ENCODE data around the gene RASSF3.
"Not testable (repeated sequence)": the region's sequence is repeated elsewhere in the genome, so short reads cannot be mapped to it uniquely, and the experiment has no call there.

RASSF3 gene

GRCh38 chr12:64598831-64599230 is 11.5 kb upstream of the RASSF3 start:
- no peak overlapping the region for H3K4me3 ChIP-seq (ENCODE audit: low read length)
- no peak overlapping the region for H3K27ac ChIP-seq (ENCODE audit: low read depth, low read length)

GRCh38 chr12:64600164-64600561 is 10.1 kb upstream of the RASSF3 start:
- no peaks in the 10 kb centered on the region for H3K36me3 ChIP-seq (ENCODE audit: insufficient read depth, low read length)
- H3K27ac ChIP-seq (ENCODE audit: low read depth, low read length): no peak overlapping the region
- no peak overlapping the region for H3K4me3 ChIP-seq (ENCODE audit: low read length)
- H3K9ac ChIP-seq (ENCODE audit: low read depth, low read length): no peak overlapping the region
- 100% methylated on average over 2 of the region's 2 CpGs for WGBS
- H3K27me3 ChIP-seq (ENCODE audit: insufficient read depth, low read length): no peaks in the 10 kb centered on the region; the same call in 1 of the 2 replicates
- H3K9me3 ChIP-seq (ENCODE audit: insufficient read depth, low read depth, low read length): no peaks in the 10 kb centered on the region
- peaks cover 5% of the 10 kb centered on the region; the same call in 1 of the 2 replicates for H3K4me1 ChIP-seq (ENCODE audit: insufficient read depth, low read length)

More at GRCh38 chr12:64598831-64599230, 11.5 kb upstream of the RASSF3 start:
- Histone ChIP-seq H3K4me1 (ENCODE audit: insufficient read depth, low read length) (peaks cover 5% of the 10 kb centered on the region; the same call in 1 of the 2 replicates), H3K9me3 (ENCODE audit: insufficient read depth, low read depth, low read length) (no peaks in the 10 kb centered on the region), H3K9ac (ENCODE audit: low read depth, low read length) (no peak overlapping the region), H3K36me3 (ENCODE audit: insufficient read depth, low read length) (no peaks in the 10 kb centered on the region), H3K27me3 (ENCODE audit: insufficient read depth, low read length) (no peaks in the 10 kb centered on the region; the same call in 1 of the 2 replicates)
- 79% methylated on average over 4 of the region's 4 CpGs for WGBS

GRCh38 chr12:64603183-64603841 is 7.0 kb upstream of the RASSF3 start:
- Histone ChIP-seq H3K27ac (ENCODE audit: low read depth, low read length) (no peak overlapping the region), H3K36me3 (ENCODE audit: insufficient read depth, low read length) (no peaks in the 10 kb centered on the region)

GRCh38 chr12:64608901-64609535 is 1.3 kb upstream of the RASSF3 start:
- peak overlapping the region; percentile 53 for H3K9ac ChIP-seq (ENCODE audit: low read depth, low read length)
- peak overlapping the region; percentile 90 for H3K4me3 ChIP-seq (ENCODE audit: low read length)
- H3K4me1 ChIP-seq (ENCODE audit: insufficient read depth, low read length): peaks cover 10% of the 10 kb centered on the region; the same call in 1 of the 2 replicates
- H3K27me3 ChIP-seq (ENCODE audit: insufficient read depth, low read length): no peaks in the 10 kb centered on the region
- peak overlapping the region; percentile 98; the same call in 1 of the 2 replicates for H3K27ac ChIP-seq (ENCODE audit: low read depth, low read length)
- H3K36me3 ChIP-seq (ENCODE audit: insufficient read depth, low read length): no peaks in the 10 kb centered on the region
- 4% methylated on average over 15 of the region's 16 CpGs for WGBS
- H3K9me3 ChIP-seq (ENCODE audit: insufficient read depth, low read depth, low read length): no peaks in the 10 kb centered on the region

More at GRCh38 chr12:64603183-64603841, 7.0 kb upstream of the RASSF3 start:
- Histone ChIP-seq H3K27me3 (ENCODE audit: insufficient read depth, low read length) (no peaks in the 10 kb centered on the region; the same call in 1 of the 2 replicates), H3K9ac (ENCODE audit: low read depth, low read length) (no peak overlapping the region), H3K9me3 (ENCODE audit: insufficient read depth, low read depth, low read length) (no peaks in the 10 kb centered on the region), H3K4me3 (ENCODE audit: low read length) (no peak overlapping the region), H3K4me1 (ENCODE audit: insufficient read depth, low read length) (no peaks in the 10 kb centered on the region)
- WGBS: 95% methylated on average over 4 of the region's 4 CpGs

GRCh38 chr12:64609536-64610078 is 688 bp upstream of the RASSF3 start:
- Histone ChIP-seq H3K4me3 (ENCODE audit: low read length) (peak overlapping the region; percentile 90), H3K9me3 (ENCODE audit: insufficient read depth, low read depth, low read length) (no peaks in the 10 kb centered on the region), H3K27ac (ENCODE audit: low read depth, low read length) (peak overlapping the region; percentile 98), H3K4me1 (ENCODE audit: insufficient read depth, low read length) (peaks cover 10% of the 10 kb centered on the region; the same call in 1 of the 2 replicates), H3K36me3 (ENCODE audit: insufficient read depth, low read length) (no peaks in the 10 kb centered on the region), H3K27me3 (ENCODE audit: insufficient read depth, low read length) (no peaks in the 10 kb centered on the region), H3K9ac (ENCODE audit: low read depth, low read length) (peak overlapping the region; percentile 53)
- WGBS: 0% methylated on average over 13 of the region's 15 CpGs

- Histone ChIP-seq H3K4me3 (ENCODE audit: low read length) (peak overlapping the region; percentile 90), H3K36me3 (ENCODE audit: insufficient read depth, low read length) (0 out of 2 replicates have a peak, but pooled peaks cover 3% of the 10 kb centered on the region), H3K4me1 (ENCODE audit: insufficient read depth, low read length) (peaks cover 10% of the 10 kb centered on the region; the same call in 1 of the 2 replicates), H3K27ac (ENCODE audit: low read depth, low read length) (peak overlapping the region; percentile 98), H3K9me3 (ENCODE audit: insufficient read depth, low read depth, low read length) (no peaks in the 10 kb centered on the region), H3K27me3 (ENCODE audit: insufficient read depth, low read length) (no peaks in the 10 kb centered on the region), H3K9ac (ENCODE audit: low read depth, low read length) (peak overlapping the region; percentile 74)
- WGBS: under 1% methylated on average over 60 of the region's 60 CpGs
These were observed 505 bp downstream of the RASSF3 start for GRCh38 chr12:64610660-64611340.

- Histone ChIP-seq H3K9me3 (ENCODE audit: insufficient read depth, low read depth, low read length) (no peaks in the 10 kb centered on the region), H3K27me3 (ENCODE audit: insufficient read depth, low read length) (no peaks in the 10 kb centered on the region), H3K4me3 (ENCODE audit: low read length) (peak overlapping the region; percentile 90), H3K27ac (ENCODE audit: low read depth, low read length) (peak overlapping the region; percentile 98; the same call in 1 of the 2 replicates), H3K9ac (ENCODE audit: low read depth, low read length) (peak overlapping the region; percentile 74), H3K4me1 (ENCODE audit: insufficient read depth, low read length) (peaks cover 14% of the 10 kb centered on the region), H3K36me3 (ENCODE audit: insufficient read depth, low read length) (0 out of 2 replicates have a peak, but pooled peaks cover 3% of the 10 kb centered on the region)
- 4% methylated on average over 30 of the region's 31 CpGs for WGBS
These were observed 1.3 kb downstream of the RASSF3 start for GRCh38 chr12:64611341-64612284.

- H3K27ac ChIP-seq (ENCODE audit: low read depth, low read length): no peak overlapping the region
- no peak overlapping the region for H3K9ac ChIP-seq (ENCODE audit: low read depth, low read length)
- H3K9me3 ChIP-seq (ENCODE audit: insufficient read depth, low read depth, low read length): no peaks in the 10 kb centered on the region
- whole genome bisulfite sequencing: 97% methylated on average over 3 of the region's 4 CpGs
- H3K27me3 ChIP-seq (ENCODE audit: insufficient read depth, low read length): no peaks in the 10 kb centered on the region
- H3K4me1 ChIP-seq (ENCODE audit: insufficient read depth, low read length): peaks cover 14% of the 10 kb centered on the region
- H3K4me3 ChIP-seq (ENCODE audit: low read length): no peak overlapping the region
- H3K36me3 ChIP-seq (ENCODE audit: insufficient read depth, low read length): 0 out of 2 replicates have a peak, but pooled peaks cover 3% of the 10 kb centered on the region
These were observed 2.5 kb downstream of the RASSF3 start for GRCh38 chr12:64612843-64613242.

- not testable (repeated sequence) for H3K36me3 ChIP-seq (ENCODE audit: insufficient read depth, low read length); H3K9me3 ChIP-seq (ENCODE audit: insufficient read depth, low read depth, low read length); H3K27ac ChIP-seq (ENCODE audit: low read depth, low read length); H3K9ac ChIP-seq (ENCODE audit: low read depth, low read length); H3K4me3 ChIP-seq (ENCODE audit: low read length); H3K27me3 ChIP-seq (ENCODE audit: insufficient read depth, low read length)
- WGBS: 94% methylated on average over 19 of the region's 19 CpGs
- H3K4me1 ChIP-seq (ENCODE audit: insufficient read depth, low read length): peaks cover 11% of the 10 kb centered on the region; the same call in 1 of the 2 replicates
These were observed 3.6 kb downstream of the RASSF3 start for GRCh38 chr12:64613775-64614398.

- no peaks in the 10 kb centered on the region for H3K27me3 ChIP-seq (ENCODE audit: insufficient read depth, low read length)
- H3K36me3 ChIP-seq (ENCODE audit: insufficient read depth, low read length): 0 out of 2 replicates have a peak, but pooled peaks cover 3% of the 10 kb centered on the region
- no peaks in the 10 kb centered on the region for H3K9me3 ChIP-seq (ENCODE audit: insufficient read depth, low read depth, low read length)
- 60% methylated on average over 3 of the region's 3 CpGs for WGBS
- no peak overlapping the region for H3K9ac ChIP-seq (ENCODE audit: low read depth, low read length)
- H3K4me3 ChIP-seq (ENCODE audit: low read length): no peak overlapping the region
- no peak overlapping the region for H3K27ac ChIP-seq (ENCODE audit: low read depth, low read length)
- H3K4me1 ChIP-seq (ENCODE audit: insufficient read depth, low read length): peaks cover 16% of the 10 kb centered on the region; the same call in 1 of the 2 replicates
These were observed 5.9 kb downstream of the RASSF3 start for GRCh38 chr12:64616201-64616600.

Measured in HUES64 (cell line).